GM21526 (cell line): ENCODE results near the gene CCDC187.
"Not testable (repeated sequence)": the region's sequence is repeated elsewhere in the genome, so short reads cannot be mapped to it uniquely, and the experiment has no call there.

Experiments used
- ATAC-seq: cut with Tn5 transposase; IDR thresholded peaks from one replicate; pipeline ENCODE4 v1.9.1; 2021; ENCODE audit warnings: moderate library complexity; ENCODE audit not compliant: unreplicated experiment, low FRiP score

The CCDC187 gene

DNA sequence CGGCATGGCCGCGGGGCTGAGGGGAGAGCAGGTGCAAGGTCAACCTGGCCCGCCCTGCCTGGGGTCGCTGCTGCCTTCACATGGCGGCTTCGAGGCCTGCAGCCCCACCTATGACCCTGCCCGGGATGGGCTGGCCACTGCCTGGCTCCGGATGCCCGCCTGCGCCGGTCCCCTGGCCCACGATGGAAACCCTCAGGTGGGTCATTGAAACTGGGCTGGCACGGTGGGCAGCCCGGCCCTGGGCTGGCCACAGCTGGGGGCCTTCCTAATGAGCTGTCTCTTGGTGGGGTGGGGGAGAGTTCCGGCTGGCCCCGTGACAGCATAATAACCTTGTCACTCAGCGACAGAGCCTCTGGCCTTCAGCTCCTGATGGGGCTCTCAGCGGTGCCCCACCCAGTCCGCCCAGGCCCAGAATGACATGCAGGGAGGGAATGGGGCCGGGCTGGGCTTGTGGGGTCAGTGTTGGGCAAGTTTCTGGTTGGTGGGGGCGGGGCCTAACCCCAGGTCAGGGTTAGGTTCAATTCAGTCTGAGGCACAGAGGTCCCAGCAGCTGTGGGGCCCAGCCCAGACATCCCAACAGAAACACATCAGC is at the start of gene CCDC187:
CCDC187 (minus strand) TSS at position 270 of the 592 bp plus-strand sequence; CDS start at position 6, 264 bp downstream.
- ATAC-seq = no peak

DNA sequence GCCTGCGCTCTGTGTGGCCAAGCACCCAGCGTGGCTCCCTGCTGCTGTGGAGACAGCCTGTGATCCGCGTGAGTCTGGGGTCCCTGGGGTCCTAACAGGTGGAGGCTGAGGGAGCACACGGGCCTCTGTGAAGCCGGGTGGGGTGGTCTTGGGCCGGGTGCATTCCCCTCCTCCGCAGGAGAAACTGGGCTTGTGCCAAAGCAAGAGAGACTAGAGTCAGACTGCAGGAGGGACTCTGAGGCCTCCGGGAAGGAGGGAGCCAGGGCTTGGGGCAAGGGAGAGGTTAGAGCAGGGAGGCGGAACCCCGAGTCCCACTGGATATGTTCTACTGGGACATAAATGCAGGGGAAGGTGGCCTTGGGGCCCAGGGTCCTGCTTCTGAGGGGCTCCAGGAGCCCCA is 49.2 kb upstream of the CCDC187 start:
- no peak for ATAC-seq

DNA sequence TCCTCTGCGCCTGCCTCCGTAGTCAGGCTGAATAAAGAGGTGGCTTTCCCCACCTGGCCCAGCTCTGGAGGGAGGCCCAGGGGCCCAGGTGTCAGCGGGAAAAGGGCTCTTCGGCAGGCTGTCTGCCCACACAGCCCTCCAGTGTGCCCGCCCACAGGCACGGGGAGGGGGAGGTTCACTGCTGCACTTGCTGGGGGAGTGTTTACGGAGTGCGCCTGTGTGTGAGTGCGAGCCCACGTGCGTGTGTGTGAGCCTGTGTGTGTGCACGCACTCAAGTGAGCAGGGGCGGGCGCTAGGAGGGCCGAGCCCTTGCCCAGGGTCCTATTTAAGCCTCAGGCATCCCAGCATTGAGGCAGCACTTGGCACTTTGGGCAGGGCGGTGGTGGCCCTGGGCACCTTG is 48.8 kb upstream of the CCDC187 start:
- no peak for ATAC-seq

DNA sequence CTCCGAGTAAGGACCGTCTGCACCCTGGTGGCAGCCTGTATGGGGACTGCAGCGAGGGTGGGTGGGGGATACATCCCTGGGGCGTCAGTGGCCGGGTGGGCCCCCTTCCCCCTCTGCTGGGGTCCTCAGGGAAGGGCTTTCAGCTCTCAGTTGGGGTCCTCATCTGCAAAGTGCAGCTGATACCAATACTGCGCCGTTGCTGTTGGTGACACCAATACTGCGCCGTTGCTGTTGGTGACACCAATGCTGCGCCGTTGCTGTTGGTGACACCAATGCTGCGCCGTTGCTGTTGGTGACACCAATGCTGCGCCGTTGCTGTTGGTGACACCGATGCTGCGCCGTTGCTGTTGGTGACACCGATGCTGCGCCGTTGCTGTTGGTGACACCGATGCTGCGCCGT is 48.0 kb upstream of the CCDC187 start:
- ATAC-seq = not testable (repeated sequence)

DNA sequence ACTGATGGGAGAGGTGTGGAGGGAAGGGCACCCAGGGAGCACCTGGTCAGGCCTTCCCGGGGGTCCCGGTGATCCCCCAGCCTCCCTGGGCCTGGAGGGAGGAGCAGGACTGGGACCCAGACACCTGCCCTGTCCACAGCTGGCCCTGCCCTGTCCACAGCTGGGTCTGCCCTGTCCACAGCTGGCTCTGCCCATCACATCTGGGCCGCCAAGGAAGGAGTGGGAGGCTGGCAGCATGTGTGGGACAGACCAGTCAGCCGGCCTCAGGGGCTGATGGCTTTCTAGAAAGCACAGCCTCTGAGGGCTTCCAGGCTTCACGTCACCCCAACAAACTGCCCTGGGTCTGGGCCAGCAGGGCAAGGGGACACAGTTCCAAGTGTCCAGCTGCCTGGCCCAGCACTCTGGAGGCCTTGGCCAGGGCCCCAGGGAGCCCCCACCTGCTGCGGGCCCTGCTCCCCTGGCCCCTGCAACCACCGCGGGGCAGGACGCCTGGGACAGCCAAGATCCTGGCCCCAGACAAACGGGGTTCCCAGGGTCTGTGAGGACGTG is 47.4 kb upstream of the CCDC187 start:
- ATAC-seq = no peak

DNA sequence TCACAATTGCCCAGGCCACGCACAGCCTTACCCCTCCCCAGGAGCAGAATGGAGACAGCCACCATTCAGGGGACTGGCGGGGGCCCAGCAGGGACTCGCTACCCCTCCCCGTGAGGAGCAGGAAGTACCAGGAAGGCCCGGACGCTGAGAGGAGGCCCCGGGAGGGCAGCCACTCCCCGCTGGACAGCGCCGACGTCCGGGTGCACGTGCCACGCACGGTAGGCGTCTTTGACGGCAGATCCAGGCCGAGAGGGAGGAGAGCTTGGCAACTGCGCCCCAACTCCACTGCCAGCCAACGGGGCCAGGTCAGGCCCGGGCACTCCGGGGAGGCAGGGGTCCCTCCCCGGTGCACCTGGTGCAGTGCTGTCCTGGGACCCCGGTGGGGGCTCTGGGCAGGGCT is 45.7 kb upstream of the CCDC187 start:
- no peak for ATAC-seq

DNA sequence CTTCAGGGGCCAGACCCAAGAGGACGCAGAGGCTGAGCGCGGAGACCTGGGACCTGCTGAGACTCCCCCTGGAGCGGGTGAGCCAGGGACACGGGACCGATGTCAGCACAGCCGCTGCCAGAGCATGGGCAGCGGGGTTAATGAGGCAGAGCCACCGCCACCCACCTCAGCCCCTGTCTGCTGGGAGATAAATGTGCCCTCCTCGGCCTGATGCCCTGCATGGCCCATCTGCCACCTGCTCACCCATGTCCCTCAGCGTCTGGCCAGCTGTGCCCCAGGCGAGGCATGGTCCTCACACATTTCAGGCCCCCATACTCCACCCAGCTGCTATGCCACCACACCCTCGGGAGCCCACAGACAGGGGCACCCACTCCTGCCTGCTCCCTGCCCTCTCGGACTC is 44.8 kb upstream of the CCDC187 start:
- no peak for ATAC-seq

DNA sequence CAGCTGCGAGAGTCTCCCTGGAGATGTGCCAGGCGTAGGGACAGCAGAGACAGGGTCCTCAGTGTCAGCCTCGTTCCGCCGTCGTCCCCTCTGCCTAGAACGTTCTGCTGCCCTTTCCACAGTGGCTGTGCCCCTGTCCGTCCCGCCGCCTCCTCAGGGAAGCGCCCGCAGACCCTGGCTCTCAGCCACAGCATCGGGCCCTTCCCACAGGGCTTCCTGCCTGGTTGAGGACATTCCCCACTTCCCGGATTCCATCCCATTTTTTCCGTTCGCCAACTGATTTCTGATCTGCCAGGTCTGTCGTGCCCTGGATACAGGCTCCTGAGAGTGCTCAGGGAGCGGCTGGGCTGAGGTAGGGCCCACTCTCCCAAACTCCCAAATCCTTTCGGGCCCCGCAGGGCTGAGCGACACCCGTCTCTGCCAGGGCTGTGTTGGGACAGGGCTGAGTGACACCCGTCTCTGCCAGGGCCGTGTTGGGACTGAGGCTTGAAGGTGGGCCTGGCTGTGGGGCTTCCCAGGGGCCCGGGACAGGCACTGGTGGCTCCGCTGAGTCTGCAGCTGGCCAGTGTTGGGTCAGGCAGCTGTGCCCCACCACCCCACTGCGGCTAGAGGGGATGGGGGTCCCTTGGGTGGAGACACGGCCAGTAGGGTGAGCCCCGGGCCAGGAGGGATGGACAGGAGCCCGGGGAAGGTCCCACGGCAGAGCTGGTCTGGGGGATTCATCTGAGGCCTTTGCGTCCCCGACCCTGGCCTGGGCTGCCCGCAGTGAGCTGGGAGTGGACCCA is 43.8 kb upstream of the CCDC187 start:
- no peak for ATAC-seq

DNA sequence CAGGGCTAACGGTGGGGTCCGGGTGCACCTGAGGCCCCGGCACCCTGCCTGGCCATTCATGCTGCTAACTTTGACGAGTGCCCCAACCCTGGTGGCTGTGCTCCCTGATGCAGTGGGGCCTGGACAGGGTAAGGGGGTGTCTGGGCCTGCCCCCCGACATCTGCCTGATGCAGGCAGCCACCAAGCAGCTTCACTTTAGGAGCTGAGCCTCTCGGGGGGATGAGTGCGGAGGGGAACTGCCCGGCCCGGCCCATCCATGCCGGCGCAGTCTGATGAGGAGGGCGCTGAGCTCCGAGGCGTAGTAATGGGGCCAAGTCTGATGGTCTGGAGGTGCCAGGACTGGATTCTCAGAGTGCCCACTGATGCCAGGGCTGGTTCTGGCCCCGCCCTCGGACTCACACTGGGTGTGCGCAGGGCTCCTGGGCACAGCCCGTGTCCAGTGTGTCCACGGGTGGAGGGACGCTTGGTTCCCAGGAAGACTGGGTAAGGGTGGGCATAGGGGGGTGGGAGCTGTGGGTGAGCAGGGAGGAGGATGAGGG is 43.1 kb upstream of the CCDC187 start:
- no peak for ATAC-seq

DNA sequence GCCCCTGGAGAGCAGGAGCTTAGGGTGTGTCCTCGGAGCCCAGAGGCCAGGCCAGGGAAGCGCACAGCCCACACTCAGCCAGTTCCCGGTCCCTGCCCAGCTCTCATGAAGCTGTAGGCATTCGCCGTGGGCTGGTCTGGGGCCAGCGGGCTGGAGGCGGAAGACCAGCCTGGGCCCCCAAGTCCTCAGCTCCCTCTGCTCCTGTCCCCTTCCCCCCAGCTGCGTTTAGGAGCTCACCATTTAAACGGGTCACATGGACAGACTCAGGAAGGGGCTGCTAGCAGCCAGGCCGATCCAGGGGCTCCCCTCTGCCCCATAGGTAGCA is 42.2 kb upstream of the CCDC187 start:
- no peak for ATAC-seq

DNA sequence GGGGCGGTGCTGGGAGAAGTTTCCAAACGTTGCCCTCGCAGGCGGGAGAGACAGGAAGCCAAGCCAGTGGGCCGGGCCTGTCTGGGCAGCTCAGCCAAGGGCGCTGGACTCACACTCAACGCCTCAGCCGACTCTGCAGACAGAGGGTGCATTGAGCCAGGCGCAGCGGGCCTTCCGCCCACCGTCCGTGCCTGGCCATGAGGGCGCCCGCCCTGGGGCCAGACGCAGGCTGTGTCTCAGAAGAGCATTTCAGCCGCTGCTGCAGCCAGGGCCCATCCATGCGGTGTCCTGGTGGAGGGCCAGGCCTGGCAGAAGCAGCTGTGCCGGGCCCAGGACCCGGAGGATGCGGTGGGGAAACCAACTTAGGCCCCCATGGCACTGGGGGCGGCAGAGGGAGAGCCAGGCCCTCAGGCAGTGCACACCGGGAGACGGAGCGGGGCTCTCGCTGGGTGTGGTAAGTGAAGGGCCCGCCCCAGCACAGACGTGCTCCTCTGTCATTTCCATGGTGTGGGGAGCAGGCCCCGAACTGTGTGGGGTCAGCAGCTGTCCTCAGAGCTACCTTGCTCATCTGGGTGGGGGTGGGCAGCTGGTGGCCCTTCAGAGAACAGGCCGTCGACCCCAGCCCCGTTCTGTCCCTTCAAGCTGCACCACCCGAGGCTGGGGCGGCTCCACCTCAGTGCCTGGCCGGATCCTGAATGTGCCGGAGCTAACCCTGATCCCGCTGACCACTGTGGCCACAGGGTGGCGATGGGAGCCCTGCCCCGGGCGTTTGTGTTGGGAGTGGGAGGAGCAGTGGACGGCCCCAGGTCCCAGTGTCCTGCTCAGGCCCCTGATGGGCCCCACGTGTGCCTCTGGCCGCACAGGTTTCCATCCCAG is 41.6 kb upstream of the CCDC187 start:
- no peak for ATAC-seq

DNA sequence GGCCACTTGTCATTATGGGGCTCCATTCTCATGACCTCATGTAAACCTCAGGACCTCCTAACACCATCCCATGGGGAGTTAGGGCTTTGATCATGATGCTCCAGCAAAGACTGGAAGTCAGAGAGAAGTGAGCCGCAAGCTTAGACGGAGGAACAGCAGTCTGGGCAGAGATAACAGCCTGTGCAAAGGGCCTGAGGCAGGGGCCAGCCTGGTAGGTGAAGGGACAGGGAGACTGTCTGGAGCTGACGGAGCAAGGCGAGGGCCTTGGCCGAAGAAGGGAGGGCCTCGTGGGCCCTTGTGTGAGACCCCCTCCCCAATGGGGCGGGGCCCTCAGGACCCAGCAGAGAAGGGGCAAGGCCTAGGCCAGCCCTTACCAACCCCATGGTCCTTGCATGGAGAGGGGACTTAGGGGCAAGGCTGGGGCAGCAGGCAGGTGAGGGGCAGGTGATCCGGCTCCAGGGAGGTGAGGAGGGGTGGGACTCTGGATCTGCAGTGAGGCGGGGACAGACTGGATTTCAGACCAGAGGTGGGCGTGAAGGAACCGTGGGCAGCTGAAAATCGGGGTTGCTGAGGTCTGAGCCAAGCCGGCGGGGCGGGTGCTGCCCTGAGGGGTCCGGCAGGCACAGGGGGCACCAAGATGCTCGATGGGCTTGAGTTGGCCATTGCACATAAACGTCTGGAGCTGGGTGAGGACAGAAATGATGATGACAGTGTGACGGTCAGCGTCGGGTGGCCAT is 40.8 kb upstream of the CCDC187 start:
- no peak for ATAC-seq

DNA sequence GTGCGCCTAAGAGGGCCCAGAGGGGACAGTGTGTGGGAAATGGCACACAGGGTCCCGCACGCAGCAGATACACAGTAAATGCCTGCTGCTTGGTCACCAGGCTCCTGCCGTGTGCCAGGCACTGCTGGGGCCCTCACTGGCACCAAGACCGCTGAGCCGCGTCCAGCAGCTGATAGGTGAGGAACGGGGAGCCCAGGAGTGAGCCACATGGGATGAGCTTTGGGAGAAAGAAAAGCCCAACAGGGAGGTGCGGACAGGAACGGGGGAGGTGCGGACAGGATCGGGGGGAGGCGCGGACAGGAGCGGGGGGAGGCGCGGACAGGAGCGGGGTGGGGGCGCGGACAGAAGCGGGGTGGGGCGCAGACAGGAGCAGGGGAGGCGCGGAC is 40.0 kb upstream of the CCDC187 start:
- no peak for ATAC-seq

DNA sequence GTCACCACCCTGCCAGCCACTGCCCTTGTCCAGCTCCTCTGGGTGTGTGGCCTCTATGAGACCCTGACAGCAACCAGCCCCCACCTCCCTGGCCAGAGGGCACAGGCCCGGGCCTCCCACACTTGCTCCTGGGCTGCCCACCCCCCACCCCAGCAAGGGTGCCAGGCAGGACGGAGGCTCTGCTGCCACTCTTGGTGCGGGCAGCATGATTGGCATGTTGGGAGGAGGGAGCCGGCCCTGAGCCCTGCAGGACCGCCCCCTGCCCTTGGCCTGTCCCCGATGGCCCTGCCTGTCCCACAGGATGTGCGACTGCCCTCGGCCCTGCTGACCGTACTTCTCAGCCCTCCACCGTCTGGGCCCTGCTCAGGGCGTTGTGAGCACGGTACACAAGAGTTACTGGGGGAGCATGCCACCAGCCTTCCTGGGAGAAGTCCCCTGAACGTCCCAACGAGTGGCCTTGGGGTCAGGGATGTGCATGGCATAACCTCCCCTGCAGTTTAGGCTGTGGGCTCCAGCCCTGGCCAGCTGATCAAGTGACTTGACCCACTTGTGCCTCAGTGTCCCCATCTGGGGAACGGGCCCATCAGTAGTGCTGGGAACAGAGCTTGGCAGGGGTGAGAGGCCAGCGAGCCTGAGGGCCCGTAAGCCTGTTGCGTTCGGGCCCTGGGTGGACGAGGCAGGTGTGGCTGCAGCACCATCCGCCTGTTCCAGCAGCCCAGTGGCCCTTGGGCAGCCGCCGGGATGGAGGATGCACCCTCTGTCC is 39.4 kb upstream of the CCDC187 start:
- no peak for ATAC-seq

DNA sequence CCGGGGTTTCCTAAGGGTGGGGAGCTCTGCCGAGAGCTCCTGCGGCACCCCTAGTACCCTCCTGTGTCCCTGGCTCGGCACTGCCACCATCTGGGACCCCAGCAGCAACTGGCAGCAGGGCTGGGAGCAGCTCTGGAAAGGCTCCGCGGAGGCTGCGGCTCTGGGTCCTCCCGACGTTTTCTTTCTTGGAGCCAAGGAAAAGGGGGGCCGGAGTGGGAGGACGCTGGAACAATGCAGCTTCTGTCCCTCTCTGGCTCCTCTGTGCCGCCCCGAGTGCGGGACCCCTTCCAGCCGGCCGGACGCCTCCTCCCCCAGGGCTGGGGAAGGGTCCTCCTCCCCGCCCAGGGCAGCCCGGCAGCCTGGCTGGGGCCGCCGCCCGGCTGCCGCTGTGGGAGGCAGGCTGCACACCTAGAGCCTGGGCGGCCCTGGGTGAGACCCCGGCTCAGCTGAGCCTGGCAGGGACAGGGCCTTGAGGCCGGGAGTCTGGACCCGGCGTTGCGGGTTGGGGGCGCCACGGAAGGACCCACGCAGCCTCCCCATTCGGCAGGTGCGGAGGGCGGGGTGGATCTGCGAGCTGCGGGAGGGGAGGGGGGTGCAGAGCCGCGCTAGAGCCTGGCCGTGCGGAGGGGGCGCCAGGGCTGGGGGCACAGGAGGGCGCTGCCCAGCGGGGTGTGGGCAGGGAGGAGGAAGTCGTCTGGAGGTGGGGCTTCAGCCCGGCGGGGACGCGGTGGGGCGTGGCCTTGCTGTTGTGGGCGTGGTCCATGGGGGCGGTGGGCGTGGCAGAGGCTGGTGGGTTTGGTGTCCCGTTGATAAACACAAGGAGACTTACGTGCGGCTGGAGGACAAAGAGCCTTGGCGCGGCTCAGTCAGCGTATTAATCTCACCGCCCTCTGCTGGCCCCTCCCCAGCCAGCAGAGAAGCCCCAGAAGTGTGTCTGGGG is 38.6 kb upstream of the CCDC187 start:
- ATAC-seq = no peak

DNA sequence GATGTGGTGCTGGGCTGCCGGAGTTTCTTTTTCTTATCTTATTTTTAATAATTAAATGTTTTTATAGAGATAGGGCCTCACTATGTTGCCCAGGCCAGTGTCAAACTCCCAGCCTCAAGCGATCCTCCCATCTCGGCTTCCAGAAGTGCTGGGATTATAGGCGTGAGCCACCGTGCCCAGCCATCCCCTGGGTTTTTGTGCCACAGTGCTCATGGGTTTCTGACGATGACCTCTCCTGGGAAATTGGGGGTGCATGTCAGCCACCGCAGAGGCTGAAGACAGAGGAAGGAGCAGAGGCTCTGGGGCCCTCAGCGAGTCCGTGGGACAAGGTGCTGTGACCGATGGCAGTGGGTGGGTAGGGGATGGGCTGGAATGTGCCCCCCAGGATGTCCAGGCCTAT is 37.9 kb upstream of the CCDC187 start:
- ATAC-seq = no peak

DNA sequence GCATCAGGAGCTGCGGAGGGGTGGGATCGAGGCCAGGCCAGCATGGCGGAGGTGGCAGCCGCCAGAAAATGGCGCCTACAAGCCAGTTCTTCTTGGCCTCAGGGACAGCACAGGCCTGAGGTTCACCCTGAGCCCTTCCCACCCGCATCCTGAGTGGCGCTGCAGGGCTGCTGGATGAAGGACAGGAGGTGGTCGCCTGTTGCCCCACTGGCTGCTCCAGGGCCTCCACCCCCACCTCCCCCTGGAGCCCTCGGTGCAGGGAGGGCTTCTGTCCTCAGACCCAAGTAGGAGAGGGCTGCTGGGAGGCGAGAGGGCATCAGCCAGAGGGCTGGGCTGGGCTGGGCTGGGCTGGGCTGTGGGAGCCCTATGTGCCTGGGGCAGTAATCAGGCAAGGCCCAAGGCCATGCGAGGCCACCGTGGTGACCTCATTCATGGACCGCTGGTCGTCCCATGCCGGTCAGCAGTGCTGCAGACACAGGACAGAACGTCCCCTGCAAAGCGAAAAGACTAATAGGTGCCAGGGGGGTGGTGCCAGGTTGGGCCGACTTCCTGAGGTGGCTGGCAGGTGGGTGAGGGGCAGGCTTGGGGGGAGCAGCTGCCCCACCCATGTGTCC is 37.3 kb upstream of the CCDC187 start:
- ATAC-seq = no peak
